CD8-positive, alpha-beta memory T cell (primary cell): ENCODE measurements around the gene SVOP. TPM values are rescaled to one million over a fixed set of nuclear protein-coding genes. Genes with fewer than 3 reads are reported as not detected.

Experiments used
- CTCF ChIA-PET: fragments of 350-600 bp; sonication (Branson Sonifier 250); formaldehyde crosslinking; loops from one replicate; lab custom pipeline; 2021; ENCODE audit warnings: antibody characterized with exemption; lab: Charles Lee
- POLR2A ChIA-PET: fragments of 350-600 bp; sonication (Branson Sonifier 250); formaldehyde crosslinking; loops from one replicate; lab custom pipeline; 2021; ENCODE audit warnings: antibody characterized with exemption; lab: Charles Lee
- DNase-seq, 5 donors: peaks; one replicate each; pipeline versions ENCODE4 v3.0.0 to v3.0.0-alpha.2; 2020 to 2022; ENCODE audit warnings: mixed read lengths in 1 of 5
- H3K27ac ChIP-seq: one replicate; pipeline ENCODE4 v1.7.0; 2013; ENCODE audit warnings: low read depth, mild to moderate bottlenecking, low read length, moderate library complexity
- H3K27me3 ChIP-seq: 2 replicates; pipeline ENCODE4 v1.7.0; 2013; ENCODE audit warnings: low read length, mild to moderate bottlenecking; ENCODE audit not compliant: insufficient read depth, poor library complexity, severe bottlenecking
- H3K36me3 ChIP-seq: 2 replicates; pipeline ENCODE4 v1.7.0; 2013; ENCODE audit warnings: mild to moderate bottlenecking, low read length, moderate library complexity; ENCODE audit not compliant: insufficient read depth
- H3K4me1 ChIP-seq: 2 replicates; pipeline ENCODE4 v1.7.0; 2013; ENCODE audit warnings: mild to moderate bottlenecking, low read length, moderate library complexity; ENCODE audit not compliant: insufficient read depth
- H3K4me3 ChIP-seq: 2 replicates; pipeline ENCODE4 v1.7.0; 2013; ENCODE audit warnings: mild to moderate bottlenecking, low read length
- H3K9me3 ChIP-seq: 2 replicates; pipeline ENCODE4 v1.7.0; 2013; ENCODE audit warnings: mild to moderate bottlenecking, low read length
- H3K27ac Mint-ChIP-seq, 8 donors: one replicate each; pipeline ENCODE4 v1.8.0; 2020 to 2021; ENCODE audit warnings: mixed read lengths in 8 of 8, mild to moderate bottlenecking in 6 of 8, inconsistent platforms in 3 of 8, moderate library complexity in 3 of 8
- H3K27me3 Mint-ChIP-seq, 2 donors: one replicate each; pipeline ENCODE4 v1.8.0; 2020 to 2021; ENCODE audit warnings: mixed read lengths in 2 of 2, mild to moderate bottlenecking in 1 of 2, moderate library complexity in 1 of 2
- H3K36me3 Mint-ChIP-seq, 3 donors: one replicate each; pipeline ENCODE4 v1.8.0; 2020 to 2021; ENCODE audit warnings: mixed read lengths in 3 of 3, inconsistent platforms in 1 of 3, mild to moderate bottlenecking in 1 of 3
- H3K4me1 Mint-ChIP-seq, 3 donors: one replicate each; pipeline ENCODE4 v1.8.0; 2020 to 2021; ENCODE audit warnings: mixed read lengths in 3 of 3, inconsistent platforms in 1 of 3, mild to moderate bottlenecking in 1 of 3
- H3K4me3 Mint-ChIP-seq, 7 donors: one replicate each; pipeline ENCODE4 v1.8.0; 2020 to 2021; ENCODE audit warnings: mixed read lengths in 7 of 7, mild to moderate bottlenecking in 6 of 7, moderate library complexity in 4 of 7, inconsistent platforms in 2 of 7
- H3K9me3 Mint-ChIP-seq, 5 donors: one replicate each; pipeline ENCODE4 v1.8.0; 2020 to 2022; ENCODE audit warnings: mixed read lengths in 5 of 5, mild to moderate bottlenecking in 3 of 5, moderate library complexity in 2 of 5, inconsistent platforms in 1 of 5
- polyA plus RNA-seq: library from polyadenylated mRNA; unstranded; fragments of 300-500 nt; fragmentation: Illumina TruSeq; gene quantifications from one replicate; pipeline ENCODE4 v1.2.3, GENCODE V29; 2021
- total RNA-seq, 2 experiments: library from RNA; stranded (reverse); gene quantifications; one replicate each; pipeline ENCODE4 v1.2.3, GENCODE V29; 2021

The SVOP gene
- total and polyA plus RNA-seq, 3 experiments from 2014 or later, result not detected

DNA sequence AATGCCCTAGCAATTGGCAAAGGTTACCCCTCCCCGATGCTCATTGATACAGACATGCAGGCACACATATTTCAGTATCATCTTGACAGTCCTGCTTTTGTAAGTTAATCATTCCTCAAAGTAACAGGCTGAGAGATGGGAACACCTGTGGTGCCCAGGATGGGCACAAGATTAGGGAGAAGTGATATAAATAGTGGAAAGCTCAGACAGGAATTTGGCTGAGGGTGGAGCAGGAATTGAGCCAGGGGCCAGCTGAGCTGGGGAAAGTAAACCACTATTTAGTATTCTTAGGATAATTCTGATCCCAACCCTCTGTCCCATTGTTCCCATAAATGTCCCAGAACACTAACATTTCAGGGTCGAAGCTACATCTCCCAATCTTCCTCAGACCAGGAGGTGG, 102.7 kb downstream of the SVOP start:
- Histone ChIP-seq H3K27me3 (no peaks in the 10 kb centered on the region), H3K36me3 (no peaks in the 10 kb centered on the region), H3K27ac (no peak overlapping the region), H3K4me3 (no peak overlapping the region), H3K4me1 (no peaks in the 10 kb centered on the region), H3K9me3 (no peaks in the 10 kb centered on the region)
- Mint-ChIP-seq H3K9me3 (peaks cover 0 to 2% (median 2%) of the 10 kb centered on the region in 5 donors), H3K4me3 (no peak overlapping the region), H3K27me3 (peaks cover 1 to 3% of the 10 kb centered on the region in 2 donors), H3K4me1 (no peaks in the 10 kb centered on the region), H3K36me3 (no peaks in the 10 kb centered on the region), H3K27ac (no peak overlapping the region)
- ChIA-PET CTCF (no interaction called here), POLR2A (no interaction called here)
- no peak for DNase-seq

GRCh38 chr12:108916336-108916735, 104.5 kb downstream of the SVOP start:
- ChIA-PET POLR2A (no interaction called here), CTCF (no interaction called here)
- H3K27me3 Mint-ChIP-seq, result peaks cover 1 to 3% of the 10 kb centered on the region in 2 donors
- peaks cover 0 to 1% (median 0%) of the 10 kb centered on the region in 5 donors for H3K9me3 Mint-ChIP-seq
- Histone ChIP-seq H3K27ac (no peak overlapping the region), H3K27me3 (no peaks in the 10 kb centered on the region), H3K36me3 (no peaks in the 10 kb centered on the region), H3K4me1 (no peaks in the 10 kb centered on the region), H3K4me3 (no peak overlapping the region), H3K9me3 (no peaks in the 10 kb centered on the region)
- H3K4me3 Mint-ChIP-seq, result no peak overlapping the region
- no peaks in the 10 kb centered on the region for H3K4me1 Mint-ChIP-seq
- no peaks in the 10 kb centered on the region for H3K36me3 Mint-ChIP-seq
- no peak overlapping the region for H3K27ac Mint-ChIP-seq
- no peak for DNase-seq

- Histone ChIP-seq H3K27ac (no peak overlapping the region), H3K36me3 (no peaks in the 10 kb centered on the region), H3K4me3 (no peak overlapping the region), H3K4me1 (no peaks in the 10 kb centered on the region), H3K9me3 (no peaks in the 10 kb centered on the region), H3K27me3 (no peaks in the 10 kb centered on the region)
- no peaks in the 10 kb centered on the region for H3K4me1 Mint-ChIP-seq
- no peak overlapping the region for H3K27ac Mint-ChIP-seq
- H3K36me3 Mint-ChIP-seq, result no peaks in the 10 kb centered on the region
- ChIA-PET POLR2A (no interaction called here), CTCF (no interaction called here)
- DNase-seq, result no peak
- H3K4me3 Mint-ChIP-seq, result no peak overlapping the region
- H3K27me3 Mint-ChIP-seq, result peaks cover 1 to 3% of the 10 kb centered on the region in 2 donors
- H3K9me3 Mint-ChIP-seq, result peaks cover 0 to 1% (median 0%) of the 10 kb centered on the region in 5 donors
These were observed 105.2 kb downstream of the SVOP start for GRCh38 chr12:108915632-108916133.

DNA sequence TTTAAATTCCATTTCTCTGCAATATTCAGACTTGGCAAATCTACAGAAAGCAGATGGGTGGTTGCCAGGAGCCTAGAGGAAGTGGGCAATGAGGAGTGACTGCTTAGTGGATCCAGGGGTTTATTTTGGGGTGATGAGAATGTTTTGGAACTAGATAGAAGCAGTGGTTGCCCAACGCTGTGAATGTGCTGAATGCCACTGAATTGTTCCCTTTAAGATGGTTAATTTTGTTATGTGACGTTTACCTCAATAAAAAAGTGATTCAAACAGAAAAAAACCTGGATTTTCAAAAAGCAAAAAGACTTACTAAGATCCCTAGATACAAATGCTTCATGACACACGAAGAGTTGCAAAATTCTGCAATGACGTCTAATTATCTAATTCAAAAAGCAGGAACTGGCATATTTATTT, 106.7 kb downstream of the SVOP start:
- POLR2A ChIA-PET, result no interaction called here
- H3K27ac ChIP-seq, result no peak overlapping the region
- Mint-ChIP-seq H3K9me3 (no peaks in the 10 kb centered on the region), H3K36me3 (no peaks in the 10 kb centered on the region), H3K4me1 (no peaks in the 10 kb centered on the region), H3K27me3 (peaks cover 0 to 3% of the 10 kb centered on the region in 2 donors), H3K4me3 (no peak overlapping the region), H3K27ac (peak overlapping the region in 1 of 8 donors; percentile 17)
- DNase-seq, result no peak
- H3K27me3 ChIP-seq, result no peaks in the 10 kb centered on the region
- H3K9me3 ChIP-seq, result no peaks in the 10 kb centered on the region
- no peak overlapping the region for H3K4me3 ChIP-seq
- H3K36me3 ChIP-seq, result no peaks in the 10 kb centered on the region
- CTCF ChIA-PET, result no interaction called here
- H3K4me1 ChIP-seq, result no peaks in the 10 kb centered on the region

GRCh38 chr12:108912361-108912760, 108.5 kb downstream of the SVOP start:
- Histone ChIP-seq H3K4me3 (no peak overlapping the region), H3K4me1 (no peaks in the 10 kb centered on the region), H3K27me3 (no peaks in the 10 kb centered on the region), H3K9me3 (no peaks in the 10 kb centered on the region), H3K27ac (no peak overlapping the region), H3K36me3 (no peaks in the 10 kb centered on the region)
- ChIA-PET CTCF (no interaction called here), POLR2A (no interaction called here)
- H3K27me3 Mint-ChIP-seq, result peaks cover 4 to 7% of the 10 kb centered on the region in 2 donors
- no peak overlapping the region for H3K27ac Mint-ChIP-seq
- H3K4me1 Mint-ChIP-seq, result no peaks in the 10 kb centered on the region
- no peak for DNase-seq
- H3K9me3 Mint-ChIP-seq, result no peaks in the 10 kb centered on the region
- peaks cover 0 to 3% (median 0%) of the 10 kb centered on the region in 3 donors for H3K36me3 Mint-ChIP-seq
- no peak overlapping the region for H3K4me3 Mint-ChIP-seq

- Histone ChIP-seq H3K4me3 (no peak overlapping the region), H3K4me1 (no peaks in the 10 kb centered on the region), H3K9me3 (no peaks in the 10 kb centered on the region), H3K36me3 (no peaks in the 10 kb centered on the region), H3K27me3 (no peaks in the 10 kb centered on the region), H3K27ac (no peak overlapping the region)
- ChIA-PET CTCF (no interaction called here), POLR2A (no interaction called here)
- Mint-ChIP-seq H3K27ac (no peak overlapping the region), H3K9me3 (no peaks in the 10 kb centered on the region), H3K4me1 (no peaks in the 10 kb centered on the region), H3K36me3 (peaks cover 0 to 3% (median 0%) of the 10 kb centered on the region in 3 donors), H3K4me3 (no peak overlapping the region), H3K27me3 (peaks cover 7 to 9% of the 10 kb centered on the region in 2 donors)
- DNase-seq, result no peak
These were observed 109.0 kb downstream of the SVOP start for GRCh38 chr12:108911915-108912314.

GRCh38 chr12:108910336-108910735, 110.5 kb downstream of the SVOP start:
- H3K4me3 Mint-ChIP-seq, result no peak overlapping the region
- H3K27ac ChIP-seq, result no peak overlapping the region
- DNase-seq, result no peak
- no peaks in the 10 kb centered on the region for H3K9me3 ChIP-seq
- no peaks in the 10 kb centered on the region for H3K4me1 Mint-ChIP-seq
- no peak overlapping the region for H3K4me3 ChIP-seq
- H3K27ac Mint-ChIP-seq, result no peak overlapping the region
- H3K27me3 ChIP-seq, result no peaks in the 10 kb centered on the region
- H3K36me3 Mint-ChIP-seq, result peaks cover 0 to 3% (median 0%) of the 10 kb centered on the region in 3 donors
- no peaks in the 10 kb centered on the region for H3K36me3 ChIP-seq
- no peaks in the 10 kb centered on the region for H3K9me3 Mint-ChIP-seq
- H3K27me3 Mint-ChIP-seq, result peaks cover 11 to 14% of the 10 kb centered on the region in 2 donors
- ChIA-PET POLR2A (no interaction called here), CTCF (no interaction called here)
- no peaks in the 10 kb centered on the region for H3K4me1 ChIP-seq

GRCh38 chr12:108907839-108908351, 113.0 kb downstream of the SVOP start:
- ChIA-PET POLR2A (no interaction called here), CTCF (no interaction called here)
- no peaks in the 10 kb centered on the region for H3K4me1 Mint-ChIP-seq
- no peak for DNase-seq
- Histone ChIP-seq H3K36me3 (no peaks in the 10 kb centered on the region), H3K9me3 (no peaks in the 10 kb centered on the region), H3K27me3 (no peaks in the 10 kb centered on the region), H3K27ac (no peak overlapping the region), H3K4me3 (no peak overlapping the region), H3K4me1 (no peaks in the 10 kb centered on the region)
- H3K9me3 Mint-ChIP-seq, result no peaks in the 10 kb centered on the region
- peaks cover 15 to 16% of the 10 kb centered on the region in 2 donors for H3K27me3 Mint-ChIP-seq
- H3K4me3 Mint-ChIP-seq, result no peak overlapping the region
- H3K27ac Mint-ChIP-seq, result no peak overlapping the region
- peaks cover 0 to 3% (median 0%) of the 10 kb centered on the region in 3 donors for H3K36me3 Mint-ChIP-seq
